Left lung (tissue), 10 donors: ENCODE results near the gene EVA1A. TPM values are rescaled to one million over a fixed set of nuclear protein-coding genes. Genes with fewer than 3 reads are reported as not detected.
A peak's percentile ranks its signal among the peaks of the same experiment; 100 is the strongest.

Source experiments
- ATAC-seq: fragments of 200-7000 bp; cut with Tn5 transposase; one replicate; pipeline ENCODE4 v1.9.1; 2020; ENCODE audit warnings: moderate library complexity
- DNase-seq, 4 donors: peaks; one replicate each; pipeline ENCODE4 v3.0.0-alpha.2; 2013 to 2020
- H3K27ac ChIP-seq, 2 donors: fragments of 200-600 bp; sonication (generic) in 1 of 2; one replicate each; pipeline versions ENCODE4 v1.5.0 to v1.8.0; 2020 to 2021
- H3K27me3 ChIP-seq, 2 donors: fragments of 200-600 bp; sonication (generic) in 1 of 2; one replicate each; pipeline versions ENCODE4 v1.5.0 to v1.8.0; 2020 to 2021
- H3K36me3 ChIP-seq, 2 donors: fragments of 200-600 bp; sonication (generic) in 1 of 2; one replicate each; pipeline versions ENCODE4 v1.5.0 to v1.8.0; 2020 to 2021
- H3K4me1 ChIP-seq, 2 donors: fragments of 200-600 bp; one replicate each; pipeline ENCODE4 v1.8.0; 2021
- H3K4me3 ChIP-seq, 2 donors: fragments of 200-600 bp; sonication (generic) in 1 of 2; one replicate each; pipeline versions ENCODE4 v1.5.0 to v1.8.0; 2020 to 2021; ENCODE audit warnings: mild to moderate bottlenecking in 1 of 2
- H3K9me3 ChIP-seq, 2 donors: fragments of 200-600 bp; sonication (generic) in 1 of 2; one replicate each; pipeline versions ENCODE4 v1.5.0 to v1.8.0; 2020 to 2021
- intact Hi-C, 2 donors: fragments of 100-400 bp; cut with DNase I; formaldehyde crosslinking; loops; one replicate each; pipeline versions ENCODE4 v1.11.2 to v1.14.2; 2022
- polyA plus RNA-seq, 6 donors: library from polyadenylated mRNA; unstranded; fragments of 120-200 nt; gene quantifications; one replicate each; pipeline ENCODE4 v1.2.1, GENCODE V29; 2013; ENCODE audit not compliant: insufficient read length in 6 of 6
- total RNA-seq, 2 donors: library from RNA; stranded (reverse); fragmentation: NEBNext Ultra II Directional; extraction: Animal tissue kit (Norgen Biotek cat#: 25700); gene quantifications; one replicate each; pipeline ENCODE4 v1.2.1, GENCODE V29; 2021
- TF ChIP-seq, protein P1 (sequence below), 2 donors: fragments of 200-600 bp; sonication (generic) in 1 of 2; IDR thresholded peaks; one replicate each; pipeline versions ENCODE4 v1.5.0 to v1.8.0; 2021; ENCODE audit warnings: antibody characterized with exemption in 2 of 2
- donor health status: DM: no; HTN: yes; CAD: no.
- donor health status: DM: no; HTN: no; CAD: no.

The EVA1A gene
- total and polyA plus RNA-seq, 8 donors: 23.2 to 54.7 (median 34.2) TPM

DNA sequence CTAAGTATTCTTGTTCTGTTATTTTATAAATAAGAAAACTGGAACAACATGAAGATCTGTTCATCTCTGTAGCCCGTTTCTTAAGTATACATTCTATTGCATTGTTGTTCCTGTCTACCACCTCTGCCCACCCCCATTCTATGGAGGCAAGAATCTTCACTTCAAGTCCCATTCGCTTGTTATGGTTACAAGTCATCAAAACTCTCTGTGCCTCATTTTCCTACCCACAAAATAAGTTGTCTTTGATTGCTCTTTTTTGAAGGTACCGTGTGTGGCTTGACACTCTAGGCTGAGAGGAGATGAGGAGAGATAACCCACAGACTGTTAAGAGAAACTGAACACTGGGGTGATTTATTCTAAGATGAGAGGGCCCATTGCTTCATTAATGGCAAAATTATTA lies 2.9 kb upstream of the EVA1A start:
- no peak for ATAC-seq
- Histone ChIP-seq H3K4me3 (no peak overlapping the region), H3K9me3 (no peaks in the 10 kb centered on the region), H3K27ac (no peak overlapping the region), H3K36me3 (no peaks in the 10 kb centered on the region), H3K4me1 (peaks cover 7 to 19% of the 10 kb centered on the region in 2 donors), H3K27me3 (peaks cover 0 to 37% of the 10 kb centered on the region in 2 donors)
- DNase-seq: no peak
- TF ChIP-seq, protein P1, sequence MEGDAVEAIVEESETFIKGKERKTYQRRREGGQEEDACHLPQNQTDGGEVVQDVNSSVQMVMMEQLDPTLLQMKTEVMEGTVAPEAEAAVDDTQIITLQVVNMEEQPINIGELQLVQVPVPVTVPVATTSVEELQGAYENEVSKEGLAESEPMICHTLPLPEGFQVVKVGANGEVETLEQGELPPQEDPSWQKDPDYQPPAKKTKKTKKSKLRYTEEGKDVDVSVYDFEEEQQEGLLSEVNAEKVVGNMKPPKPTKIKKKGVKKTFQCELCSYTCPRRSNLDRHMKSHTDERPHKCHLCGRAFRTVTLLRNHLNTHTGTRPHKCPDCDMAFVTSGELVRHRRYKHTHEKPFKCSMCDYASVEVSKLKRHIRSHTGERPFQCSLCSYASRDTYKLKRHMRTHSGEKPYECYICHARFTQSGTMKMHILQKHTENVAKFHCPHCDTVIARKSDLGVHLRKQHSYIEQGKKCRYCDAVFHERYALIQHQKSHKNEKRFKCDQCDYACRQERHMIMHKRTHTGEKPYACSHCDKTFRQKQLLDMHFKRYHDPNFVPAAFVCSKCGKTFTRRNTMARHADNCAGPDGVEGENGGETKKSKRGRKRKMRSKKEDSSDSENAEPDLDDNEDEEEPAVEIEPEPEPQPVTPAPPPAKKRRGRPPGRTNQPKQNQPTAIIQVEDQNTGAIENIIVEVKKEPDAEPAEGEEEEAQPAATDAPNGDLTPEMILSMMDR (IDR thresholded peaks at IDR 0.05): no peak
- intact Hi-C loops: no loop called here

DNA sequence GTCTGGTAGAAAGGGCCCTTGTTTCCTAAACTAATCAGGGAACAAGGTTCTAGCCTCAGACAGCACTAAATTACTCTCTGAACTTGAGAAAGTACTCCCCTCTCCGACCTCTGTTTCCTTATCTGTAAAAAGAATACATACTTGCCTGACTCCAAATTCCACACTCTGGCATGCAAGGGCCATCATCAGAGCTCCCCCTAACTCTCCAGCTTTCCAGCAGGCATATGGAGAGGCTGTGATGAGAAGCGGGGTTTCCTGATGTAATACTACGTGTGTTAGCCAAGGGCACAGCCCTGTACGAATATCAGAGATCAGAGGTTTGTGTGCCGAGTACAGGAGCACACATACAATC lies 1.8 kb upstream of the EVA1A start:
- intact Hi-C loops: no loop called here
- ATAC-seq: peak; percentile 39
- Histone ChIP-seq H3K27me3 (peaks cover 0 to 44% of the 10 kb centered on the region in 2 donors), H3K27ac (peak overlapping the region; percentile 31 to 79), H3K4me1 (peaks cover 7 to 19% of the 10 kb centered on the region in 2 donors), H3K36me3 (no peaks in the 10 kb centered on the region), H3K4me3 (no peak overlapping the region), H3K9me3 (no peaks in the 10 kb centered on the region)
- TF ChIP-seq, protein P1 (IDR thresholded peaks at IDR 0.05): no peak
- no peak for DNase-seq

DNA sequence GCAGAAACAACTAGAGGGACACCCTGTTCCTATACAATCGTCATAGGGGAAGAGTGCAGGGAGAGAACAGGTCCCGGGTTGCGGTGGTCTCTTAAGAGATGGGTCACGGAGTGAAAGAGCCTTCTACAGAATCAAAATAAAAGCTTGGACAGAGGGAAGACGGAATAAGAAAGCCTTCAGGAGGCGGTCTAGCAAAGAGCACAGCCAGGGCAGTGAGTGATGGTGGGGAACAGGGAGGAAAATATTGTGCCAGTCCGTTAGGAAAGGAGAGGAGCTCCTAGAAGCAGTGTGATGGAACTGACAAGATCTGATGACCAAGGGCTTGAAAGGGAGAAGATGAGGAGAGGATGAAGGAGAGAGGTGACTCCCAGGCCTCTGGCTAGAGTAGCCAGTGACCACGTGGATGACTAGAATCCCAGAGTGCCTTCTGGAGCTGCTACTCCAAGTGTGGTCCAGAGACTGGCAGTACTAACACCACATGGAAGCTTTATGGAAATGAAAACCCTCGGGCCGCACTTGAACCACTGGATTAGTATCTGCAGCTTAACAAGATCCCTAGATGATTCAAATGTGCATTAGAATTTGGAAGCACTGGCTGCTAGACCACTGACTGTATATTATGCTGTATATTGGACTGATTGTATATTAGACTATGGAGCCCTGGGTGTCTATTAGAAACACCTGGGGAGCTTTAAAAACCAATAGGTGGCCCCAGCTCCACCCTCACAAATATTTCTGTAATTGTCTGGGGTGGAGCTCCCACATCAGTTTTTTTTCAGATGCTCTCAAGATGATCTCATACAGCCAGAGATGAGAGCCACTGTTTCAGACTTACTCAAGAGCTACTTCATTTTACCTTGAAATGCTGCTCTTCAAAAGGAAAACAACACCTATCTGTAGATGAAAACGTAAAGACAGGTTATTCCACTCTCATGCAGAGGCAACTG lies 1.1 kb upstream of the EVA1A start:
- H3K27ac ChIP-seq: peak overlapping the region; percentile 73 to 79
- H3K4me1 ChIP-seq: peaks cover 7 to 19% of the 10 kb centered on the region in 2 donors
- H3K27me3 ChIP-seq: peaks cover 0 to 44% of the 10 kb centered on the region in 2 donors
- H3K36me3 ChIP-seq: no peaks in the 10 kb centered on the region
- no peaks in the 10 kb centered on the region for H3K9me3 ChIP-seq
- intact Hi-C loops: no loop called here
- ATAC-seq (peak; percentile 37), DNase-seq (peak in 1 of 4 donors; percentile 35)
- H3K4me3 ChIP-seq: peak overlapping the region; percentile 45 to 49
- TF ChIP-seq, protein P1 (IDR thresholded peaks at IDR 0.05): no peak

DNA sequence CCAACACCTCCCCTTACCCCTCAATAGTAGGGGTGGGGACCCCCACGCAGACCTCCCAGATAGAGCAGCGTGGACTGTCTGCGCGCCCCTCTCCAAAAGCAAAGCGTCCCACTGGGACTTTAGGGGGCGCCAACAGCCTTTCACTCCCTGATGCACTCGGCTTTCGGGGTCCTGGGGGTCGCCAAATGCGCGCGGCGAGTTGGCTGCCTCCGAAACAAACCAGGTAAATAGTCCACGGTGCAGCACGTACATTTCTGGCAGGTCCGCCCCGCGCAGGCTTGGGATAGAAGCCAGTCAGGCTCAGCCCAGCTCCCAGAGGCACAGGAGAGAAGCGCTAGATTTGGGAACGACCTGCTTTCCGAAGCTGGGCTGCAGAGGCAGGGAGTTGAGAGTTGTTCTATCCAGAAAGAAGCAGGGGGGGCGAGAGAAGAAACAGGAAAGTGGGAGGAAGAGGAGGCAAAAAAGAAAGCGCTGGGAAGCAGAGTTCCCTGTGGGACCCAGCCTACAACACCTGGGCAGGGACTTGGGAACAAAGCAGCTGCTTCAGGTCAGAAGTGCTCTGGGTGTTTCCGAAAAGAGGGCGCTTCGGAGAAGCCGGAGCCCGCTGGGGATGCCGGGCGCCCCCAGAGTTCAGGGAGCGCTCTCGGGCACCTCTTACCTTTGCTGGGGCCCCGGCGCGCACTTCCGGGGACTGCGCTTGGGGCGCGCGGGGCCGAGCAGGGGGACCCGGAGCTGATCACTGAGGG lies 544 bp downstream of the EVA1A start:
- peaks cover 0 to 44% of the 10 kb centered on the region in 2 donors for H3K27me3 ChIP-seq
- intact Hi-C loops: no loop called here
- TF ChIP-seq, protein P1 (IDR thresholded peaks at IDR 0.05): no peak
- peak in 3 of 4 donors; percentile 44 to 82 (median 48) for DNase-seq
- ATAC-seq: peak; percentile 52
- peak overlapping the region; percentile 73 to 79 for H3K27ac ChIP-seq
- no peaks in the 10 kb centered on the region for H3K9me3 ChIP-seq
- peaks cover 7 to 19% of the 10 kb centered on the region in 2 donors for H3K4me1 ChIP-seq
- H3K36me3 ChIP-seq: no peaks in the 10 kb centered on the region
- peak overlapping the region; percentile 45 to 49 for H3K4me3 ChIP-seq

DNA sequence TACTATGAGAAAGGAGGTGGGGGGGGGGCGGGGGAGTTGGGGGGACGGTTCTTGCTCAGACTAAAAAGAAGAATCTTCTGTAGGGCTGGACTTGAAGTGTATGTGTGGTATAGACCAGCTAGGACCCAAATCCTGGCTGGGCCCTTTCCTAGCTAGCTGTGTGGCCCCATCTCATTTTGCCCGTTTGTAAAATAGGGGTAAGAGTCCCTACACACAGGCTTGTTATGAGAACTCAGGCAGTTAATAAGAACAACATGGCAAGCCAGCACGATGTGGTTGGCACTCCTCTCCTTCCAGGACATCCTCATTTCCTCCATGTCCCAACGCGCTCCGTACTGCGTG lies 1.1 kb downstream of the EVA1A start:
- Histone ChIP-seq H3K27me3 (peaks cover 0 to 44% of the 10 kb centered on the region in 2 donors), H3K36me3 (no peaks in the 10 kb centered on the region), H3K27ac (peak overlapping the region; percentile 73 to 79), H3K4me3 (peak overlapping the region; percentile 45 to 49), H3K9me3 (no peaks in the 10 kb centered on the region), H3K4me1 (peaks cover 7 to 19% of the 10 kb centered on the region in 2 donors)
- no peak for ATAC-seq
- TF ChIP-seq, protein P1 (IDR thresholded peaks at IDR 0.05): no peak
- intact Hi-C loops: no loop called here
- DNase-seq: no peak
